H1 (cell line): ENCODE results near the gene VWA7. TPM values are rescaled to one million over a fixed set of nuclear protein-coding genes. Genes with fewer than 3 reads are reported as not detected.

ENCODE experiments used
- CBX5 ChIP-seq: fragments of 300-800, 300-1000 bp; sonication (generic); IDR thresholded peaks from 2 replicates; pipeline ENCODE4 v1.7.1; 2016; ENCODE audit warnings: antibody characterized with exemption, low read length, low read depth
- CHD1 ChIP-seq: IDR thresholded peaks from 2 replicates; pipeline ENCODE4 v1.6.1; 2012; ENCODE audit warnings: low read depth, low read length, improper control_type of control experiment
- CHD2 ChIP-seq: IDR thresholded peaks from 2 replicates; pipeline ENCODE4 v1.6.1; 2012; ENCODE audit warnings: low read length, improper control_type of control experiment
- EP300 ChIP-seq, 2 experiments: IDR thresholded peaks; 1 replicate in 1 of 2; 2 replicates in 1 of 2; pipeline ENCODE4 v1.6.1; 2011 to 2012; ENCODE audit warnings: low read depth in 2 of 2, low read length in 2 of 2, mild to moderate bottlenecking in 2 of 2, borderline replicate concordance in 1 of 2, inconsistent platforms in 1 of 2, moderate library complexity in 1 of 2
- JUN ChIP-seq: IDR thresholded peaks from 2 replicates; pipeline ENCODE4 v1.6.1; 2011; ENCODE audit warnings: low read depth, mild to moderate bottlenecking, improper control_type of control experiment, low read length
- KDM1A ChIP-seq: fragments of 200-600, 300-600 bp; sonication (generic); IDR thresholded peaks from 2 replicates; pipeline ENCODE4 v1.7.1; 2016; ENCODE audit warnings: mild to moderate bottlenecking, low read length, borderline replicate concordance
- KDM5A ChIP-seq: fragments of 200-600 bp; IDR thresholded peaks from 2 replicates; pipeline ENCODE4 v1.7.1; 2012; ENCODE audit warnings: mild to moderate bottlenecking, low read length, inconsistent platforms, mixed read lengths
- POLR2AphosphoS5 ChIP-seq: IDR thresholded peaks from 2 replicates; pipeline ENCODE4 v1.6.1; 2011; ENCODE audit warnings: low read depth, low read length
- RAD21 ChIP-seq, 2 experiments: IDR thresholded peaks in 1 of 2; conservative IDR thresholded peaks in 1 of 2; 2 replicates each; pipeline ENCODE4 v1.6.1; 2011; ENCODE audit warnings: low read depth in 2 of 2, low read length in 2 of 2, improper control_type of control experiment in 1 of 2, inconsistent platforms in 1 of 2, mild to moderate bottlenecking in 1 of 2, moderate library complexity in 1 of 2
- RXRA ChIP-seq: IDR thresholded peaks from 2 replicates; pipeline ENCODE4 v1.6.1; 2011; ENCODE audit warnings: low read depth, mild to moderate bottlenecking, low read length, moderate library complexity; ENCODE audit not compliant: insufficient read depth
- SAP30 ChIP-seq: fragments of 300-600 bp; sonication (generic); IDR thresholded peaks from 2 replicates; pipeline ENCODE4 v1.7.1; 2012; ENCODE audit warnings: low read length, moderate library complexity, mild to moderate bottlenecking, inconsistent platforms; ENCODE audit not compliant: insufficient read depth, insufficient replicate concordance
- SIX5 ChIP-seq: IDR thresholded peaks from 2 replicates; pipeline ENCODE4 v1.6.1; 2011; ENCODE audit warnings: mild to moderate bottlenecking, low read depth, low read length
- SP1 ChIP-seq: IDR thresholded peaks from 2 replicates; pipeline ENCODE4 v1.6.1; 2011; ENCODE audit warnings: low read depth, low read length
- SP2 ChIP-seq: IDR thresholded peaks from 2 replicates; pipeline ENCODE4 v1.6.1; 2012; ENCODE audit warnings: mild to moderate bottlenecking, low read length, inconsistent platforms
- SP4 ChIP-seq: IDR thresholded peaks from 2 replicates; pipeline ENCODE4 v1.6.1; 2012; ENCODE audit warnings: low read length, inconsistent platforms
- TCF12 ChIP-seq: IDR thresholded peaks from 2 replicates; pipeline ENCODE4 v1.6.1; 2011; ENCODE audit warnings: low read depth, mild to moderate bottlenecking, low read length
- TEAD4 ChIP-seq: IDR thresholded peaks from 2 replicates; pipeline ENCODE4 v1.6.1; 2012; ENCODE audit warnings: low read depth, low read length, inconsistent platforms, mixed read lengths
- polyA plus RNA-seq, 7 experiments: library from polyadenylated mRNA; depleted of rRNA in 3 of 7; stranded (reverse) in 5 of 7; unstranded in 2 of 7; fragments of >200 nt in 5 of 7; fragments of 200-250 nt in 2 of 7; gene quantifications; 1 replicate in 5 of 7; 2 replicates in 1 of 7; 4 replicates in 1 of 7; pipeline versions ENCODE4 v1.2.1 to v1.2.3, GENCODE V29; 2011 to 2013; ENCODE audit warnings: missing spikeins in 2 of 7, mixed read lengths in 2 of 7
- total RNA-seq: library from RNA; stranded (reverse); fragmentation: NEBNext Ultra II Directional; extraction: Animal tissue kit (Norgen Biotek cat#: 25700); gene quantifications from 2 replicates; pipeline ENCODE4 v1.2.1, GENCODE V29; 2021
- TF ChIP-seq, protein P1 (sequence below): IDR thresholded peaks from 2 replicates; pipeline ENCODE4 v1.6.1; 2012; ENCODE audit warnings: inconsistent platforms

VWA7 gene
- total and polyA plus RNA-seq, 2 of the 8 experiments (the other 6 are each of a cell fraction or from before 2014, with no cell fraction given) = 0.82 to 2.1 TPM

DNA sequence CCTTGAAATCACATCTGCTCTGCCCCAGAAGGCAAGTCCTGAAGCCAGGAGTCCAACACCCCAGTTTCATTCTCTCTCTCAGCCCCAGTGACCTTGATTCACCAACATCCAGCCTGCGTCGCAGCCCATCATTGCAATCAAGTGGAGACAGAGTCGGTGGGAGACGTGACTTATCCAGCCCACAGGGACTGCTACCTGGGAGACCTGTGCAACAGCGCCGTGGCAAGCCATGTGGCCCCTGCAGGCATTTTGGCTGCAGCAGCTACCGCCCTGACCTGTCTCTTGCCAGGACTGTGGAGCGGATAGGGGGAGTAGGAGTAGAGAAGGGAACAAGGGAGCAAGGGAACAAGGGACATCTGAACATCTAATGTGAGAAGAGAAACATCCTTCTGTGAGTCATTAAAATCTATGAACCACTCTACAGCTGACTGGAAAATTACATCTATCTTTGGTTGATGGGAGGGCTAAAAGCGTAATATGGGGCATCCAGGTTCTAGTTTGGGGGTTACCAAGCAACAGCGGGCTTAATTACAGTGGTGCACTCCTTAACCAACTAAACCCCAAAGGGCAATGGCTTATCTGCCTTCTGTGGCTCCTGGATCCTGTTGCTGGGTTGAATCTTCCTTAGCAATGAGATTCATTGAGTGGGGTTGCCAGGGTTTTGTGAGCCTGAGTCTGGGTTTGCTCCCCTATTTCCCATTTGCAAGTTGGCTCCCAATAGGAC is 59.5 kb downstream of the VWA7 start (continued):
- TF ChIP-seq SAP30 (no peak), CBX5 (no peak), EP300 (IDR thresholded peaks at IDR 0.05; ENCODE audit: borderline replicate concordance in 1 of 2, low read depth in 2 of 2, low read length in 2 of 2) (no peak), POLR2AphosphoS5 (no peak), TCF12 (no peak), CHD1 (no peak), SP1 (no peak), SP4 (no peak), KDM5A (no peak), RAD21 (IDR thresholded peaks at IDR 0.05 in 1 of 2, conservative IDR thresholded peaks at IDR 0.05 in 1 of 2; ENCODE audit: low read depth in 2 of 2, low read length in 2 of 2) (peak; percentile 50 to 56; a peak in 3 of 4 replicates), KDM1A (no peak), SIX5 (no peak), RXRA (no peak), JUN (no peak), CHD2 (no peak), SP2 (no peak), TEAD4 (no peak)
- TF ChIP-seq, protein P1, sequence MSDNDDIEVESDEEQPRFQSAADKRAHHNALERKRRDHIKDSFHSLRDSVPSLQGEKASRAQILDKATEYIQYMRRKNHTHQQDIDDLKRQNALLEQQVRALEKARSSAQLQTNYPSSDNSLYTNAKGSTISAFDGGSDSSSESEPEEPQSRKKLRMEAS = peak; percentile 83
